SK-N-SH (cell line): ENCODE data around the gene OPCML.

ENCODE experiments used
- EP300 ChIP-seq, 2 experiments: IDR thresholded peaks; 2 replicates each; pipeline versions ENCODE4 v1.4.0 to v1.6.1; 2012; ENCODE audit warnings: borderline replicate concordance in 1 of 2, low read depth in 1 of 2, low read length in 1 of 2
- EZH2phosphoT487 ChIP-seq: fragments of 200-600 bp; sonication (generic); IDR thresholded peaks from 2 replicates; pipeline ENCODE4 v1.6.1; 2017; ENCODE audit warnings: low read depth, mixed run types, mild to moderate bottlenecking, antibody characterized with exemption, moderate library complexity, borderline replicate concordance
- POLR2AphosphoS5 ChIP-seq: IDR thresholded peaks from 2 replicates; pipeline ENCODE4 v1.6.1; 2012; ENCODE audit warnings: low read depth, low read length
- USF1 ChIP-seq: IDR thresholded peaks from 2 replicates; pipeline ENCODE4 v1.4.0; 2012; ENCODE audit warnings: low read depth, borderline replicate concordance
- YY1 ChIP-seq: IDR thresholded peaks from 2 replicates; pipeline ENCODE4 v1.4.0; 2012; ENCODE audit warnings: low read depth, mild to moderate bottlenecking
- TF ChIP-seq, protein P1 (sequence below): fragments of 200-600 bp; sonication (generic); IDR thresholded peaks from 2 replicates; pipeline ENCODE4 v1.6.1; 2017; ENCODE audit warnings: antibody characterized with exemption, mild to moderate bottlenecking, moderate library complexity

GRCh38 chr11:132520199-132520598 lies 1012.1 kb downstream of the OPCML start:
- TF ChIP-seq, protein P1, sequence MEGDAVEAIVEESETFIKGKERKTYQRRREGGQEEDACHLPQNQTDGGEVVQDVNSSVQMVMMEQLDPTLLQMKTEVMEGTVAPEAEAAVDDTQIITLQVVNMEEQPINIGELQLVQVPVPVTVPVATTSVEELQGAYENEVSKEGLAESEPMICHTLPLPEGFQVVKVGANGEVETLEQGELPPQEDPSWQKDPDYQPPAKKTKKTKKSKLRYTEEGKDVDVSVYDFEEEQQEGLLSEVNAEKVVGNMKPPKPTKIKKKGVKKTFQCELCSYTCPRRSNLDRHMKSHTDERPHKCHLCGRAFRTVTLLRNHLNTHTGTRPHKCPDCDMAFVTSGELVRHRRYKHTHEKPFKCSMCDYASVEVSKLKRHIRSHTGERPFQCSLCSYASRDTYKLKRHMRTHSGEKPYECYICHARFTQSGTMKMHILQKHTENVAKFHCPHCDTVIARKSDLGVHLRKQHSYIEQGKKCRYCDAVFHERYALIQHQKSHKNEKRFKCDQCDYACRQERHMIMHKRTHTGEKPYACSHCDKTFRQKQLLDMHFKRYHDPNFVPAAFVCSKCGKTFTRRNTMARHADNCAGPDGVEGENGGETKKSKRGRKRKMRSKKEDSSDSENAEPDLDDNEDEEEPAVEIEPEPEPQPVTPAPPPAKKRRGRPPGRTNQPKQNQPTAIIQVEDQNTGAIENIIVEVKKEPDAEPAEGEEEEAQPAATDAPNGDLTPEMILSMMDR = no peak
- TF ChIP-seq EZH2phosphoT487 (no peak), USF1 (no peak), YY1 (no peak), POLR2AphosphoS5 (no peak), EP300 (IDR thresholded peaks at IDR 0.05; ENCODE audit: borderline replicate concordance in 1 of 2, low read depth in 1 of 2, low read length in 1 of 2) (no peak)
